Thyroid gland (tissue), 4 donors: ENCODE data around the gene FGF11.

Experiments
- CTCF ChIP-seq, 6 experiments: fragments of 200-600 bp in 3 of 6; fragments of 450-650 bp in 3 of 6; sonication (generic) in 3 of 6; IDR thresholded peaks; one replicate each; pipeline ENCODE4 v1.5.1; 2016 to 2019; ENCODE audit warnings: antibody characterized with exemption in 6 of 6, mild to moderate bottlenecking in 2 of 6, inconsistent platforms in 1 of 6, moderate library complexity in 1 of 6
- POLR2A ChIP-seq, 2 donors: fragments of 450-650 bp; IDR thresholded peaks; one replicate each; pipeline ENCODE4 v1.6.1; 2017; ENCODE audit warnings: antibody characterized with exemption in 2 of 2, mild to moderate bottlenecking in 2 of 2, moderate library complexity in 1 of 2

DNA sequence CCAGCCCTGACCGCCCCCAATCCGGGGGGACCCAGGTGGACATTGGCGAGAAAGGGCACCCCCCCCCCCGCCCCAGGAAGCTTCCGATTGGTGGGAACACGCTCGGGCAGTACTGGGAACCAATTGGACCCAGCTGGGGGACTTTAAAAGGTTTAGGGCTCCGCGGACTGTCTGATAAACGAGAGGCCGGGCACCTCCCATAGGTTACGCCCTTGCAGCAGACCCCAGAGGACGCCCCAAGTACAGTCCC, 35.7 kb upstream of the FGF11 start:
- TF ChIP-seq CTCF (IDR thresholded peaks at IDR 0.05): no peak
- no peak for TF ChIP-seq POLR2A (IDR thresholded peaks at IDR 0.05)
